Stimulated activated CD4-positive, alpha-beta T cell treated with anti-CD3 and anti-CD28 coated beads, Interleukin-2, amount 100 ng/mL, for 48 hours (primary cell): ENCODE measurements around the gene COL18A1.

Source experiments
- DNase-seq, 2 donors: peaks; one replicate each; pipeline ENCODE4 v3.0.0-alpha.2; 2020

COL18A1 gene

DNA sequence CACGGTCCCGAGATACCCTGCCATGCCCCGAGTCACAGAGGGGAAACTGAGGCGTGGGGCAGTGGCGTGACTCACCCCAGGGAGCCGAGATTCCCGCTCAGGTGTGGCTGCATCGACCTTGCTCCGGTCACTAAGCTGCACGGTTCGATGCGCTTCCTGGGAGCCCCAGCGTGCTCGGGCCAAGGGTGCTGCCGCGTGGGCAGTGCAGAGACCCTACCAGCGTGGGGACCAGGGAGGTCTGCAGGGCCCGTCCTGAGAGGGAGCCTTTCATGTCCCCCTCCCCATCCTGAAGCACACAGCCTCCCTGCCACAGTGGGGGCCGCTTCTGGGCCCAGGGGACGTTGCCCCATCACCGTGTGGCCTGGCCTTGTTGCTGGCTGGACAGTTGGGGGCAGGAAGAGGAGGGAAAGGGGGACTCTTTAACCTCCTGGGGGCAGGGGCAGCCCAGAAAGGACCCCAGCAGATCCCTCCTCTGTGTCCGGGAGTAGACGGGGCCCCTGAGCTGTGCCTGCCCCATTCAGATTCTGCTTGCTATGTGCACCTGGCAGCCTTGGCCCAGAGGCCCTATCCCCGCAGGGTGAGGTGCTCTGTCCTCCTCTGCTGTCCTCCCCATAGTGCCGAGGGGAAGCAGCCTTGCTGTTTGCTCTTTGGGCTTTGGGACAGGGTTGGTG lies 52.3 kb downstream of the COL18A1 start:
- no peak for DNase-seq

DNA sequence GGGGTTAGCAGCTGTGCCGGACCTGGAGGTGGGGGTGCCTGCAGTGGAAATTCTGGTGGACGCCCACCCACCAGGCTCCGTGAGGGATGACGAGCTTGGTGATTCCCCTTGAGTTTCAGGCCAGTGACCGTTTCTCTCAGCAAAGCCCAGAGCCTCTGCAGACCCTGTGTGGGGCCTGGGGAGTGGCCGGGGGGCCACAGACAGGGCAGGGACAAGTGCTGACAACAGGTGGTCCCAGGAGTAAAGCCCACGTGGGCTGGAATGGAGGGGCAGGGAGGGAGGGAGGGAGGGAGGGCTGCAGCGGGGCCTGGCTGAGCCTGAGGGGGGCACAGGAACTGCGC lies 52.8 kb downstream of the COL18A1 start:
- DNase-seq, result no peak

GRCh38 chr21:45458281-45459170 lies 53.6 kb downstream of the COL18A1 start:
- DNase-seq, result no peak

DNA sequence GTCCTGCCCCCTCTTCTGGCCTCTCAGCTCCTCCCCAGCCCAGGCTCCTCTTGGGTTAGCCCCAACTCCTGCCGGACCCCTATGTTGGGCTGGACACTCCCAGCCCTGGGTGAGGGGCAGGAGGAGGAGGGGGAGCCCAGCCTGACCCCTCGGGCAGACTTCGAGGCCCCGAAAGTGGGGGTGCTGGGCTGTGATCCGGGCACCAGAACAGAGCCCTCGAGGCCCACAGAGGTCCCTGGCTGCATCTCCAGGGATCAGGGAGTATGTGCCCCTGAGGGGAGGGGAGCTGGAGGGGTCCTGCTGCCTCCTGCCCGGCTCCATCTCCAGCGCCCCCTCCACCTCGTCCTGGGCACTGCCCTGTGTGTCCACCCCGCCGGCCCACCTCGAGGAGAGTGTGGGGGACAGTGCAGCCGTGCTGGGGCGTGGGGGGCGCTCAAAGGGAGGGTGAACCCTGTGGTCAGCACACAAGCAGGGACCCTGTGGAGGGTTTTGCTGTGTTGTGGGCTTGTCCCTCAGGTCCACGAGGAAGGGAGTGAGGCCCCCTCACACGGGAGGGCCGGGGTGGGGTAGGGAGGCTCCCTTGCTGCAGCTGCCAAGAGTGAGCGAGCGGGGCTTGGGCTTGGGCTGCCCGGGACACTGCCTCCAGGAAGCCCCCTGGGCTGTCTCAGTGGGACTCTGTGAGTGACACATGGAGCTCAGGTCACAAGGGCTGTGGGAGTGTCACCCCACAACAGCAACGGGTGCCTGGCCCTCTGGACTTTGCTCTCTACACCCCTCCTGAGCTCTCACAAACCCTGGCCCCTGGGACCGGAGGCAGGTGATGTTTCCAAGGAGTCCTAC lies 54.4 kb downstream of the COL18A1 start:
- DNase-seq, result no peak

DNA sequence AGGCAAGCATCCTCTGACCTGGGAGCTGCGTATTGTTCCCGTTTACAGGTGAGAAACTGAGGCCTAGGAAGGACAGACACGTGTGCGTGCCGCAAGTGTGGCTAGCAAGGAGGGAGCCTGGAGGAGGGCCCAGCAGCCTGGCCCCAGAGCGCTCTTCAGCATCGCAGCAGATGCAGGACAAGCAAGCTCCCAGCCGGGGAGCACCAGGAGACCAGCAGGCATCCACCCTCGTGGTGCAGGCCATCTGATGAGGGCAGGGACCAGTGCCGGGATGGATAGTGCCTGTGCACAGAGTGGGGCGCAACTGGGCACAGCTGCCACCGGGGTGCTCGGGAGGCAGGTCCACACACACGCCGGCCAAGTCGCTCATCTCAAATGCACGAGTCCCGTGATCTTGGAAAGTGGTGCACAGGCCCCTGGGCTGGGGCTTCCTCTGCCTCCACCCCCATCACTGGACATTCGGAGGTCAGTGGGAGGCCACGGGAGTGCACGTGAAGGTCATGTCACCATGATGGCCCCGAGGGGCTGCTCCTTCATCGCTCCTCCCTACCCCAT lies 55.1 kb downstream of the COL18A1 start:
- DNase-seq, result no peak

- DNase-seq, result no peak
These were observed 55.8 kb downstream of the COL18A1 start for GRCh38 chr21:45460611-45461368.

DNA sequence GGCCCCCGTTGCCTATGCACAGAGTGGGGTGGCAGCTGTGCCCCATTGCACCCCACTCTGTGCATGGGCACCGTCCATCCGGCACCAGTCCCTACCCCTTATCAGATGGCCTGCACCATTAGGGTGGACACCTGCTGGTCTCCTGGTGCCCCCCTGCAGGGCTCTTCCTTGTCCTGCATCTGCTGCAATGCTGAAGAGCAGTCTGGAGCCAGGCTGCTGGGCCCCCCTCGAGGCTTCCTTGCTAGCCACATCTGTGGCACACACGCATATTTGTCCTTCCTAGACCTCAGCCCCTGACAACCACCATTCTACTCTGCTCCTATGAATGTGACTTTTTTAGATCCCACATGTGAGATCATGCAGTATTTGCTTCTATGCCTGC lies 56.4 kb downstream of the COL18A1 start:
- DNase-seq, result no peak

GRCh38 chr21:45461806-45462341 lies 56.9 kb downstream of the COL18A1 start:
- DNase-seq, result no peak

- no peak for DNase-seq
These were observed 58.9 kb downstream of the COL18A1 start for GRCh38 chr21:45463871-45464270.

DNA sequence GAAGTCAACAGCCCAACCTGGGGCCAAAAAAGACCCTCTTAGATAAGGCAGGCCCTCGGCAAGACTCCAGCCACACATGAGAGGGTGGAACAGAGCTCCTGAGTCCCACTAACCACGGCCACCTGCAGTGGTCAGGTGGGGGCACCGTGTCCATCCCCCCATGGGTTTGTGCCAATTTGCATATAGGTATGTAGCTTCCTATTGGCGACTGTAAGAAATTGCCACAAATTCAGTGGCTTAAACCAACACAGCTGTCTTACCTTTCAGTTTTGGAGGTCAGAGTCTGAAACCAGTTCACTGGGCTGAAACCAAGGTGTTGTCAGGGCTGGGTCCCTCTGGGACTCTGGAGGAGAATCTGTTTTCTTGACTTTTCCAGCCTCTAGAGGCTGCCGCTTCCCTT lies 59.3 kb downstream of the COL18A1 start:
- no peak for DNase-seq

GRCh38 chr21:45465105-45465504 lies 60.1 kb downstream of the COL18A1 start:
- no peak for DNase-seq

DNA sequence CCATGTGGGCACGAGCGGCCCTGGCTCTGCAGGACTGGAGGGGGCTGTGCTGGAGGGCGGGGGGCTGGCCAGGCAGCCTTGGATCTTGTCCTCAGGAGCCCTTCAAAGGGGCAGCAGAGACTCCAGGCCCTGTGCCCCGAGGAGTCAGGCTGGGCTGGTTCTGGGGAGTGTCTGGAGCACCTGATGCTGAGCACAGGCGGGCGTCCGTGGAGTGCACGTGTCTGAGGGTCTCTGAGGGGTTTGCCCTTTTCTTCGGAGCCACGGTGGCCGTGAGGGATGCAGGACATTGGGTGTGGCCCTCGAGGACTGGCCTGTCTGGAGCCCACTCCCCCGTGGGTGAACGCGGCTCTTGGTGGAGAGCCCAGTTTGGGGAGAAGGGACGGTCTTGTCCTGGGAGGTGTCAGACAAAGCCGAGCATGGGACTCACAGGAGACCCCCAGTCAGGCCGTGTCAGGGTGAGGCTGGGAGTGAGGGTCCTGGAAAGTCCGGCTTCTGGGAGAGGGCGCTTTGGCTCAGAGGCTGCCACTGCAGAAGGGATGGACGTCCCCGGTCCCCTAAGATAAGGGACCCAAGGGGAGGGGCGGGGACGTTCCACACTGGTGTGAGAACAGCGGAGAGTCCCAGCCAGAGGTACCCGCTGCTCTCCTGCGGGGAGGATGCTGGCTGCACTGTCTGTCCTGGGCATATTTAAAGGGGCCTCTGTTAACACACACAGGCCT lies 60.8 kb downstream of the COL18A1 start:
- DNase-seq, result no peak

- no peak for DNase-seq
These were observed 61.6 kb downstream of the COL18A1 start for GRCh38 chr21:45466330-45467220.

DNA sequence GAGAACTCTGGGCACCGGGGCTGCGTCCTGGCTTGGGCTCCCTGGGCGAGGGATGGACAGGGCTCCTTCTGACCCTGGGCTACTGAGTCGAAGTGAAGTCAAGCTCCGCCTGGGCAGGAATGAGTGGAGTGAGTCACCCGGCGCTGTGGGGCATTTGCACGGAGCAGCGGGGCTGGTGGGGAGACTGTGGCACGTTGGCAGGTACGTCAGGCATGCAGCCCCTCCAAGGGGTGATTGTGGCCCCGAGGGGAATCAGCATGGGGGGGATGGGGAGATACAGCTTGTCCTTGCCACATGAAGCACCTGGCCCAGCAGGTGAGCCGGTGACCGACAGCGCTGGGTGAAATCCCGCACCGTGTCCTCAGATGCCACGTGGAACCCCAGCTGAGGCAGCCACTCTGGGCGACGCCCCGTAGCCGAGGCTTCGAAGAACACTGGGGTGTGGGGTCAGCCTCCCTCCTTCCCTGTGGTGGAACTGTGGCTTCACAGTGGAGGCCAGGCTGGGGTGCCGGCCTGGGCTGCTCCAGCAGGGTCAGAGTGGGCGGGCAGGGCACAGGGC lies 62.3 kb downstream of the COL18A1 start:
- DNase-seq, result no peak

- no peak for DNase-seq
These were observed 63.3 kb downstream of the COL18A1 start for GRCh38 chr21:45468051-45468970.

GRCh38 chr21:45468971-45469272 lies 64.0 kb downstream of the COL18A1 start:
- DNase-seq, result no peak

GRCh38 chr21:45469273-45470086 lies 64.5 kb downstream of the COL18A1 start:
- no peak for DNase-seq

DNA sequence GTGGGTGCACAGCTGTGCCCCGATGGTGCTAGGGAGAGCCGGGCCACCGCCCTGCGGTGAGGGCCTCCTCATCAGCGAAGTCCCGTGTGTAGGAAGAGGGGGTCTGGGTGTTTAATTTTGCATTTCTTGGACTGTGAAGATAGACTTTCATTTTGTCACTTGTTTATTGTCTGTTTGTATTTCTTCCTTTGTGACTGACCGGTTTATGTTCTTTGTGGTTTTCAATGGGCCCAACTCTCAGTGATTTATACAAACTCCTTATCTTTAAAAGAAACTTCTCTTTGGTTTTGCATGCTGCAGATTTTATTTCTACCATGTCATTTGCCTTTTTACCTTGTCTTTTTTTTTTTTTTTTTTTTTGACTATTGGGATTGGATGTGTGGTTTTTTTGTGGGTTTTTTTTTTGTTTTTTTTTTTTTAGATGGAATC lies 65.1 kb downstream of the COL18A1 start:
- no peak for DNase-seq
